B cell (primary cell): ENCODE results near the gene MAGI2. TPM values are rescaled to one million over a fixed set of nuclear protein-coding genes. Genes with fewer than 3 reads are reported as not detected.

Experiments used
- ATAC-seq: fragments of 200-7000 bp; cut with Tn5 transposase; one replicate; pipeline ENCODE4 v1.10.0; 2021; ENCODE audit warnings: low read depth, mild to moderate bottlenecking, moderate number of reproducible peaks, moderate library complexity
- CTCF ChIA-PET: fragments of 350-600 bp; sonication (Branson Sonifier 250); formaldehyde crosslinking; loops from one replicate; lab custom pipeline; 2021; ENCODE audit warnings: antibody characterized with exemption, inconsistent platforms; lab: Charles Lee
- POLR2A ChIA-PET: fragments of 350-600 bp; sonication (Branson Sonifier 250); formaldehyde crosslinking; loops from one replicate; lab custom pipeline; 2021; ENCODE audit warnings: antibody characterized with exemption; lab: Charles Lee
- DNase-seq: peaks from one replicate; pipeline ENCODE4 v3.0.0; 2013
- H2AFZ ChIP-seq: 2 replicates; pipeline ENCODE4 v1.6.1; 2012; ENCODE audit warnings: mild to moderate bottlenecking, low read depth, low read length; ENCODE audit not compliant: insufficient read depth, poor library complexity, severe bottlenecking
- H3K27ac ChIP-seq, 2 donors: 1 replicate in 1 of 2; 2 replicates in 1 of 2; pipeline ENCODE4 v1.5.1; 2012 to 2013; ENCODE audit warnings: low read length in 2 of 2, mild to moderate bottlenecking in 2 of 2, moderate library complexity in 1 of 2
- H3K27me3 ChIP-seq, 4 experiments: fragments of 200-600 bp in 1 of 4; sonication (generic) in 1 of 4; replicated peaks in 1 of 4; 1 replicate in 2 of 4; 2 replicates in 2 of 4; pipeline versions ENCODE4 v1.6.1 to v1.7.0; 2013 to 2016; ENCODE audit warnings: low read length in 3 of 4, mild to moderate bottlenecking in 2 of 4, mixed read lengths in 1 of 4, moderate library complexity in 1 of 4; ENCODE audit not compliant: insufficient read depth in 4 of 4, control insufficient read depth in 3 of 4; ENCODE audit errors: control extremely low read depth in 1 of 4
- H3K36me3 ChIP-seq, 2 experiments: replicated peaks in 1 of 2; 1 replicate in 1 of 2; 2 replicates in 1 of 2; pipeline versions ENCODE4 v1.6.1 to v1.7.1; 2013; ENCODE audit warnings: low read length in 1 of 2; ENCODE audit not compliant: insufficient read depth in 2 of 2, control insufficient read depth in 1 of 2; ENCODE audit errors: control extremely low read depth in 1 of 2, extremely low read depth in 1 of 2
- H3K4me1 ChIP-seq, 2 donors: fragments of 200-600 bp in 1 of 2; sonication (generic) in 1 of 2; 1 replicate in 1 of 2; 2 replicates in 1 of 2; pipeline versions ENCODE4 v1.5.1 to v1.6.1; 2013 to 2017; ENCODE audit warnings: low read length in 2 of 2; ENCODE audit not compliant: control insufficient read depth in 2 of 2, insufficient read depth in 2 of 2
- H3K4me2 ChIP-seq: replicated peaks from 2 replicates; pipeline ENCODE3; 2012; ENCODE audit warnings: mild to moderate bottlenecking, low read depth, low read length; ENCODE audit not compliant: poor library complexity, severe bottlenecking
- H3K4me3 ChIP-seq, 5 experiments: fragments of 200-600 bp in 1 of 5; sonication (generic) in 1 of 5; 1 replicate in 3 of 5; 2 replicates in 2 of 5; pipeline versions ENCODE4 v1.5.1 to v1.7.0; 2011 to 2016; ENCODE audit warnings: low read length in 4 of 5, mild to moderate bottlenecking in 4 of 5, low read depth in 2 of 5, control low read depth in 1 of 5, moderate library complexity in 1 of 5; ENCODE audit not compliant: insufficient read depth in 1 of 5; ENCODE audit errors: control extremely low read depth in 1 of 5, extremely low read depth in 1 of 5
- H3K79me2 ChIP-seq: fragments of 200-600 bp; sonication (generic); one replicate; pipeline ENCODE4 v1.6.0; 2016; ENCODE audit warnings: low read length; ENCODE audit not compliant: control insufficient read depth, insufficient read depth
- H3K9ac ChIP-seq: fragments of 200-600 bp; sonication (generic); 2 replicates; pipeline ENCODE4 v1.6.1; 2017; ENCODE audit warnings: mild to moderate bottlenecking, low read length, moderate library complexity
- H3K9me3 ChIP-seq, 3 donors: one replicate each; pipeline versions ENCODE4 v1.6.1 to v1.7.1; 2013; ENCODE audit warnings: low read length in 2 of 3; ENCODE audit not compliant: control insufficient read depth in 2 of 3, insufficient read depth in 1 of 3; ENCODE audit errors: control extremely low read depth in 1 of 3
- H4K20me1 ChIP-seq: 2 replicates; pipeline ENCODE4 v1.6.0; 2012; ENCODE audit warnings: mild to moderate bottlenecking, low read length; ENCODE audit not compliant: insufficient read depth, control insufficient read depth, poor library complexity, severe bottlenecking
- H3K27ac Mint-ChIP-seq: one replicate; pipeline ENCODE4 v1.8.0; 2021; ENCODE audit warnings: mixed read lengths
- H3K27me3 Mint-ChIP-seq: one replicate; pipeline ENCODE4 v1.8.0; 2021; ENCODE audit warnings: mixed read lengths
- H3K4me1 Mint-ChIP-seq: one replicate; pipeline ENCODE4 v1.8.0; 2021; ENCODE audit warnings: mixed read lengths
- H3K4me3 Mint-ChIP-seq: one replicate; pipeline ENCODE4 v1.8.0; 2021; ENCODE audit warnings: mixed read lengths
- H3K9me3 Mint-ChIP-seq: one replicate; pipeline ENCODE4 v1.8.0; 2022; ENCODE audit warnings: mixed read lengths; ENCODE audit not compliant: insufficient read depth
- EZH2 ChIP-seq: IDR thresholded peaks from 2 replicates; pipeline ENCODE4 v1.6.1; 2012; ENCODE audit warnings: borderline replicate concordance, low read depth, mild to moderate bottlenecking, moderate library complexity, low read length; ENCODE audit not compliant: insufficient read depth, poor library complexity, severe bottlenecking
- WGBS: methylation state at CpG from one replicate; pipeline ENCODE4 v1.1.5; 2013; ENCODE audit warnings: missing lambda C conversion rate; ENCODE audit not compliant: insufficient coverage; 5-methylcytosine and 5-hydroxymethylcytosine counted together
- intact Hi-C: fragments of 100-400 bp; cut with micrococcal nuclease; formaldehyde crosslinking; loops from one replicate; pipeline ENCODE4 v1.10.0; 2022
- polyA plus RNA-seq: library from polyadenylated mRNA; depleted of rRNA; stranded (reverse); fragments of >200 nt; gene quantifications from 2 replicates; pipeline ENCODE4 v1.2.3, GENCODE V29; 2012
- total RNA-seq, 2 donors: library from RNA; stranded (reverse); fragments of 120-200 nt in 1 of 2; gene quantifications; 1 replicate in 1 of 2; 2 replicates in 1 of 2; pipeline versions ENCODE4 v1.2.3 to v1.2.4, GENCODE V29; 2013 to 2022
- TF ChIP-seq, protein P1 (sequence below): fragments of 200-600 bp; IDR thresholded peaks from one replicate; pipeline ENCODE4 v1.8.0; 2022; ENCODE audit warnings: antibody characterized with exemption, mild to moderate bottlenecking

Gene MAGI2
- total and polyA plus RNA-seq, 2 donors (not counting 1 experiment from before 2014, with no cell fraction given): 0.16 to 0.64 TPM

DNA sequence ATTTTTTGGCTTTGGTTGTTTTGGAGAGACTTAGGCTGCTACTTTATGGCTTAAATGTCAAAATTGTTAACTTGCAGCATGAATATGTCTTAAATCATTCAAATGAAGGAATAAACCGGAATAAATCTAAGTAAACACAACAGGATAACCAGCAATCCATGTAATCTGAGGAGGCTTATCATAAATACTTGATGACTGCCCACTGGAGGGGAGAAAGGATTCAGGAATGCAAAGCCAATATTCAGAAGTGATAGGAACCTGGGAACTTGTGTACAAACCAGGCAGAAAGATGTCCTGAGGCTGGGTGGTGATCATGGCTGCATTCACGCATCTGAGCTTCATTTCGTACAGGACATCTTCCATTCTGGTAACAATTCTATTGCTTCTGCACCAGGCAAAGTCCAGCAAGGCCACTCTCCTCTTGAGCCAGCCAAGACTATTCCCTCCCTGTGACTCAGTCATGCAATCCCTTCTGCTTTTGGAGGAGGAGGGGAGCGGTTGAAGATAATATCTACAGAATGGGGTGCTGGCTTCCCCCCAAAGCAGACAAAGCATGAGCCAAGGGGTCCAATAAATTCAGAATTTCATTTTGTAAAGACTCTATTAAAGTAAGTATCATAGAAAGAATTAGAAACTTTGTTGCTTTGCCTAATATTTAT lies 1280.4 kb downstream of the MAGI2 start:
- Histone ChIP-seq H2AFZ (no peak overlapping the region), H4K20me1 (no peaks in the 10 kb centered on the region), H3K36me3 (no peaks in the 10 kb centered on the region), H3K4me3 (no peak overlapping the region), H3K4me2 (no peak overlapping the region), H3K27me3 (peaks cover 0 to 4% (median 0%) of the 10 kb centered on the region in 4 experiments), H3K27ac (no peak overlapping the region), H3K79me2 (no peaks in the 10 kb centered on the region), H3K9ac (no peak overlapping the region), H3K4me1 (no peaks in the 10 kb centered on the region), H3K9me3 (no peaks in the 10 kb centered on the region)
- TF ChIP-seq, protein P1, sequence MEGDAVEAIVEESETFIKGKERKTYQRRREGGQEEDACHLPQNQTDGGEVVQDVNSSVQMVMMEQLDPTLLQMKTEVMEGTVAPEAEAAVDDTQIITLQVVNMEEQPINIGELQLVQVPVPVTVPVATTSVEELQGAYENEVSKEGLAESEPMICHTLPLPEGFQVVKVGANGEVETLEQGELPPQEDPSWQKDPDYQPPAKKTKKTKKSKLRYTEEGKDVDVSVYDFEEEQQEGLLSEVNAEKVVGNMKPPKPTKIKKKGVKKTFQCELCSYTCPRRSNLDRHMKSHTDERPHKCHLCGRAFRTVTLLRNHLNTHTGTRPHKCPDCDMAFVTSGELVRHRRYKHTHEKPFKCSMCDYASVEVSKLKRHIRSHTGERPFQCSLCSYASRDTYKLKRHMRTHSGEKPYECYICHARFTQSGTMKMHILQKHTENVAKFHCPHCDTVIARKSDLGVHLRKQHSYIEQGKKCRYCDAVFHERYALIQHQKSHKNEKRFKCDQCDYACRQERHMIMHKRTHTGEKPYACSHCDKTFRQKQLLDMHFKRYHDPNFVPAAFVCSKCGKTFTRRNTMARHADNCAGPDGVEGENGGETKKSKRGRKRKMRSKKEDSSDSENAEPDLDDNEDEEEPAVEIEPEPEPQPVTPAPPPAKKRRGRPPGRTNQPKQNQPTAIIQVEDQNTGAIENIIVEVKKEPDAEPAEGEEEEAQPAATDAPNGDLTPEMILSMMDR: no peak
- no peak for TF ChIP-seq EZH2
- intact Hi-C loops: no loop called here
- POLR2A ChIA-PET: no interaction called here
- 0% methylated on average over 1 of the region's 4 CpGs for WGBS
- H3K4me3 Mint-ChIP-seq: no peak overlapping the region
- peaks cover 3% of the 10 kb centered on the region for H3K27me3 Mint-ChIP-seq
- CTCF ChIA-PET: interaction anchor here (1.5 kb wide), 1 partner anchor 9 kb away, joined by 3 read pairs; no protein-coding TSS in a partner anchor
- no peaks in the 10 kb centered on the region for H3K4me1 Mint-ChIP-seq
- no peaks in the 10 kb centered on the region for H3K9me3 Mint-ChIP-seq
- ATAC-seq (no peak), DNase-seq (no peak)
- no peak overlapping the region for H3K27ac Mint-ChIP-seq

DNA sequence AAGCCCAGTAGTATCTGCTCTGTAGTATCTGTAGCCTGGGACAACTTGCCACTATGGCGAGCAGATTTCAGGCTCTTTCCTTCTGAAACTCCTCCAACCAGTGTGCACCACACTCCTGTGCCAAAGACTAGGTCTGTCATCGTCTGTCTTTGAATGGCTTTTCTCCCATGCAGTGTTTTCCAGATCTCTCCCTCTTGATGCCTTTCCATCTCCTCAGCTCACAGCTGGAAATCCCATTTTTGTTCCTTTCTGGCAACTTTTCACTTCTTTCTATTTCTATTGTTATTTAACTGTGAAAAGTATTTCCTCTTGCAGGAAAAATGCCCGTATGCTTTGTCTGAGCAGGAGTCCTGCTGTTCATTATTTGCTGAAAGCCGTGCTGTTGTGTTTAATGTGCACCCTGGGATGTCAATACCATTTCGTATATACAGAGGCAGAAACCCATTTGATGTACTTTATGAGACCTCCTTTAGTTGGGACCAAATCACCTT lies 1281.2 kb downstream of the MAGI2 start:
- WGBS: 75% methylated on average over 5 of the region's 5 CpGs
- Histone ChIP-seq H3K79me2 (no peaks in the 10 kb centered on the region), H3K36me3 (no peaks in the 10 kb centered on the region), H3K9me3 (no peaks in the 10 kb centered on the region), H3K27ac (no peak overlapping the region), H3K4me1 (no peaks in the 10 kb centered on the region), H4K20me1 (no peaks in the 10 kb centered on the region), H3K4me2 (no peak overlapping the region), H3K27me3 (peaks cover 0 to 4% (median 0%) of the 10 kb centered on the region in 4 experiments), H3K9ac (no peak overlapping the region), H3K4me3 (no peak overlapping the region), H2AFZ (no peak overlapping the region)
- no peak overlapping the region for H3K4me3 Mint-ChIP-seq
- H3K4me1 Mint-ChIP-seq: no peaks in the 10 kb centered on the region
- H3K27me3 Mint-ChIP-seq: peaks cover 3% of the 10 kb centered on the region
- ATAC-seq (no peak), DNase-seq (no peak)
- POLR2A ChIA-PET: no interaction called here
- H3K9me3 Mint-ChIP-seq: no peaks in the 10 kb centered on the region
- CTCF ChIA-PET: no interaction called here
- no peak for TF ChIP-seq EZH2
- TF ChIP-seq, protein P1: no peak
- intact Hi-C loops: no loop called here
- H3K27ac Mint-ChIP-seq: no peak overlapping the region
